Spleen (tissue), 11 donors: ENCODE measurements around the gene PPP1R9A. TPM values are rescaled to one million over a fixed set of nuclear protein-coding genes. Genes with fewer than 3 reads are reported as not detected.

Experiments used
- DNase-seq: peaks from one replicate; pipeline ENCODE4 v3.0.0-alpha.2; 2020
- H3K27ac ChIP-seq, 8 donors: fragments of 200-600 bp; sonication (generic) in 7 of 8; 1 replicate in 4 of 8; 2 replicates in 4 of 8; pipeline versions ENCODE4 v1.5.0 to v1.8.0; 2016 to 2021; ENCODE audit warnings: inconsistent platforms in 4 of 8, mild to moderate bottlenecking in 4 of 8, moderate library complexity in 1 of 8
- H3K27me3 ChIP-seq, 7 donors: fragments of 200-600 bp; sonication (generic) in 6 of 7; replicated peaks in 1 of 7; 1 replicate in 4 of 7; 2 replicates in 3 of 7; pipeline versions ENCODE4 v1.5.0 to v1.8.0; 2016 to 2021; ENCODE audit warnings: inconsistent platforms in 3 of 7, mild to moderate bottlenecking in 1 of 7
- H3K36me3 ChIP-seq, 6 donors: fragments of 200-600 bp; sonication (generic) in 5 of 6; 1 replicate in 4 of 6; 2 replicates in 2 of 6; pipeline versions ENCODE4 v1.5.0 to v1.8.0; 2016 to 2021; ENCODE audit warnings: inconsistent platforms in 2 of 6
- H3K4me1 ChIP-seq, 6 donors: fragments of 200-600 bp; sonication (generic) in 5 of 6; 1 replicate in 3 of 6; 2 replicates in 3 of 6; pipeline versions ENCODE4 v1.5.0 to v1.8.0; 2016 to 2021; ENCODE audit warnings: inconsistent platforms in 3 of 6
- H3K4me3 ChIP-seq, 8 donors: fragments of 200-600 bp; sonication (generic) in 7 of 8; 1 replicate in 4 of 8; 2 replicates in 4 of 8; pipeline versions ENCODE4 v1.5.0 to v1.8.0; 2016 to 2021; ENCODE audit warnings: inconsistent platforms in 4 of 8, mild to moderate bottlenecking in 4 of 8, moderate library complexity in 2 of 8
- H3K9me3 ChIP-seq, 8 donors: fragments of 200-600 bp; sonication (generic) in 7 of 8; 1 replicate in 4 of 8; 2 replicates in 4 of 8; pipeline versions ENCODE4 v1.5.0 to v1.8.0; 2016 to 2021; ENCODE audit warnings: inconsistent platforms in 4 of 8
- CTCF ChIP-seq, 11 experiments: fragments of 200-600 bp in 7 of 11; fragments of 450-650 bp in 4 of 11; sonication (generic) in 4 of 11; IDR thresholded peaks in 8 of 11; conservative IDR thresholded peaks in 3 of 11; 1 replicate in 7 of 11; 2 replicates in 4 of 11; pipeline versions ENCODE4 v1.4.0 to v1.8.0; 2016 to 2021; ENCODE audit warnings: antibody characterized with exemption in 11 of 11, inconsistent platforms in 4 of 11, mild to moderate bottlenecking in 1 of 11
- POLR2A ChIP-seq, 3 donors: fragments of 450-650 bp; IDR thresholded peaks; one replicate each; pipeline ENCODE4 v1.5.1; 2017; ENCODE audit warnings: antibody characterized with exemption in 3 of 3, mild to moderate bottlenecking in 1 of 3
- POLR2AphosphoS5 ChIP-seq, 3 donors: sonication (generic); formaldehyde crosslinking; IDR thresholded peaks; one replicate each; pipeline ENCODE4 v1.5.1; 2017; ENCODE audit warnings: antibody characterized with exemption in 3 of 3
- WGBS, 5 donors: extraction: QIAGEN DNeasy Blood & Tissue Kit in 3 of 5; methylation state at CpG; one replicate each; pipeline versions ENCODE4 v1.1.5 to v1.1.7; 2013 to 2018; 5-methylcytosine and 5-hydroxymethylcytosine counted together
- intact Hi-C: fragments of 100-400 bp; cut with DNase I; formaldehyde crosslinking; loops from one replicate; pipeline ENCODE4 v1.15.0; 2023; ENCODE audit warnings: low total_unique reads
- polyA plus RNA-seq, 3 donors: library from polyadenylated mRNA; stranded (reverse); fragments of 200-250 nt; gene quantifications; one replicate each; pipeline ENCODE4 v1.2.1, GENCODE V29; 2013
- small RNA-seq, 4 donors: library from RNA; depleted of rRNA; stranded (forward); fragments of <200 nt; gene quantifications; one replicate each; pipeline ENCODE3, GENCODE V24; 2016
- total RNA-seq, 7 donors: library from RNA; depleted of rRNA in 3 of 7; stranded (reverse); fragments of >200 nt in 3 of 7; fragmentation: NEBNext Ultra II Directional in 4 of 7; extraction: Animal tissue kit (Norgen Biotek cat#: 25700) in 4 of 7; gene quantifications; one replicate each; pipeline versions ENCODE4 v1.1.0 to v1.2.1, GENCODE V29; 2016 to 2021
- donor health status: healthy with polysubstance abuse.
- donor health status: DM: no; HTN: no; CAD: no; lungs with moderate emphysema.
- donor health status: DM: no; HTN: no; CAD: no.
- donor health status: Bipolar disorder and iron deficiency.
- donor health status: healthy.
- donor health status: DM: no; HTN: no; CAD: no.
- donor health status: DM: yes; HTN: yes; CAD: no.

PPP1R9A gene
- total and polyA plus RNA-seq, 10 donors, result 0.52 to 24.1 (median 10.9) TPM

- no peak for TF ChIP-seq POLR2A (IDR thresholded peaks at IDR 0.05)
- no peak for TF ChIP-seq CTCF (IDR thresholded peaks at IDR 0.05 in 8 of 11, conservative IDR thresholded peaks at IDR 0.05 in 3 of 11)
- no peak for TF ChIP-seq POLR2AphosphoS5 (IDR thresholded peaks at IDR 0.05)
- Histone ChIP-seq H3K4me1 (no peaks in the 10 kb centered on the region), H3K9me3 (no peaks in the 10 kb centered on the region), H3K36me3 (no peaks in the 10 kb centered on the region), H3K4me3 (no peak overlapping the region), H3K27ac (no peak overlapping the region), H3K27me3 (no peaks in the 10 kb centered on the region)
- 80 to 90% (median 85%) methylated on average over 3 of the region's 3 CpGs for WGBS, 5 donors
- intact Hi-C loops, result no loop called here
- DNase-seq, result no peak
Observed at GRCh38 chr7:95342029-95342428, 434.6 kb downstream of the PPP1R9A start.

GRCh38 chr7:95342642-95343307 lies 435.4 kb downstream of the PPP1R9A start:
- no peaks in the 10 kb centered on the region for H3K9me3 ChIP-seq
- no peaks in the 10 kb centered on the region for H3K36me3 ChIP-seq
- intact Hi-C loops, result no loop called here
- no peak overlapping the region for H3K4me3 ChIP-seq
- TF ChIP-seq CTCF (IDR thresholded peaks at IDR 0.05 in 8 of 11, conservative IDR thresholded peaks at IDR 0.05 in 3 of 11) (no peak), POLR2A (IDR thresholded peaks at IDR 0.05) (no peak), POLR2AphosphoS5 (IDR thresholded peaks at IDR 0.05) (no peak)
- no peak for DNase-seq
- WGBS, 5 donors, result 82 to 88% (median 85%) methylated on average over 4 of the region's 4 CpGs
- no peak overlapping the region for H3K27ac ChIP-seq
- H3K4me1 ChIP-seq, result no peaks in the 10 kb centered on the region
- no peaks in the 10 kb centered on the region for H3K27me3 ChIP-seq

Small RNA genes within 50 kb of the gene (small RNA-seq; reads per million reads assigned to genes)
- gene AC002429.1, result 0 reads per million in 4 donors
- 0 reads per million in 4 donors for gene HINT1P2
- gene RNU4-16P, result 0 to 0.15 (median 0) reads per million in 4 donors
